VCaP (cell line): Measurements from ENCODE around the gene GAB1.

ENCODE experiments used
- H3K27ac ChIP-seq: fragments of 450-650 bp; 2 replicates; pipeline ENCODE4 v1.5.1; 2017
- TF ChIP-seq, protein P1 (sequence below): fragments of 450-650 bp; conservative IDR thresholded peaks from 2 replicates; pipeline ENCODE4 v1.5.1; 2017; ENCODE audit warnings: mild to moderate bottlenecking, moderate library complexity

Gene GAB1

GRCh38 chr4:143438710-143439109 is 102.0 kb downstream of the GAB1 start:
- no peak overlapping the region for H3K27ac ChIP-seq
- TF ChIP-seq, protein P1, sequence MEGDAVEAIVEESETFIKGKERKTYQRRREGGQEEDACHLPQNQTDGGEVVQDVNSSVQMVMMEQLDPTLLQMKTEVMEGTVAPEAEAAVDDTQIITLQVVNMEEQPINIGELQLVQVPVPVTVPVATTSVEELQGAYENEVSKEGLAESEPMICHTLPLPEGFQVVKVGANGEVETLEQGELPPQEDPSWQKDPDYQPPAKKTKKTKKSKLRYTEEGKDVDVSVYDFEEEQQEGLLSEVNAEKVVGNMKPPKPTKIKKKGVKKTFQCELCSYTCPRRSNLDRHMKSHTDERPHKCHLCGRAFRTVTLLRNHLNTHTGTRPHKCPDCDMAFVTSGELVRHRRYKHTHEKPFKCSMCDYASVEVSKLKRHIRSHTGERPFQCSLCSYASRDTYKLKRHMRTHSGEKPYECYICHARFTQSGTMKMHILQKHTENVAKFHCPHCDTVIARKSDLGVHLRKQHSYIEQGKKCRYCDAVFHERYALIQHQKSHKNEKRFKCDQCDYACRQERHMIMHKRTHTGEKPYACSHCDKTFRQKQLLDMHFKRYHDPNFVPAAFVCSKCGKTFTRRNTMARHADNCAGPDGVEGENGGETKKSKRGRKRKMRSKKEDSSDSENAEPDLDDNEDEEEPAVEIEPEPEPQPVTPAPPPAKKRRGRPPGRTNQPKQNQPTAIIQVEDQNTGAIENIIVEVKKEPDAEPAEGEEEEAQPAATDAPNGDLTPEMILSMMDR = no peak

DNA sequence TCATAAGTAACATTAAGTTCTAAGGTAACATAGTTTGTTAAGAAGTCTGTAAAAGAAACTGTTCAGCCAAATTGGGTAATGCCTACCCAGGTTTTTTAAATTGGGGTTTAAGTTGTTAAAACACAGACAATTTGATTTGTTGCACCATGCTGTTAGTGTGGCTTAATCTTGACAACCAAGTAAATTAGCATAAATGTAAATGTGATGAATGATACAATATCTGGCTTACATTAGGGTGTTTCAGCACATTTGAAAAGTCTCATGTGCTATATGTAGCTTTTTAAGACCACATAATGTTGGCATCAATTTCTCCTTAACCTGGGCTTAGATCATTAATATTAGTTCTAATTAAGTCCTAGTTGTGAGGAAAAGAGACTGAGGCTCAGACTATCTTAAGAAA is 104.4 kb downstream of the GAB1 start:
- TF ChIP-seq, protein P1 = no peak
- H3K27ac ChIP-seq = no peak overlapping the region

- TF ChIP-seq, protein P1 = no peak
- no peak overlapping the region for H3K27ac ChIP-seq
These were observed 105.0 kb downstream of the GAB1 start for GRCh38 chr4:143441678-143442077.

DNA sequence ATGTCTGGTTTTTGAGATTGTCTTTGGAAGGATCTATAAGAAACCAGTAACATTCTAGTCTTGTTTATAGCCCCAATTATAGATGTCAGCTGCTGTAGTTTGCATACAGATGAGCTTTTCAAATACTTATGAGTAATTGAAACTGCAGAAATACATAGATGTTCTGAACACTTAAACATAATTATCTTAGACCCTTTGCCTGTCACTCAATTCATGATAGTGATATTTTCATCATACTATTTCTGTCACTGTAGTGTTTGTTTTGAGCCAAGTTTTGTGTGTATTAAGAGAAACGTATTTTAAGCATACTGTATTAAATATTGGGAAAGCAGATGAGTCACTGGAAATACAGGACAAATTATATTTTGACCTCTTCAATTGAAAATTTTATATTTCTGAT is 107.1 kb downstream of the GAB1 start:
- TF ChIP-seq, protein P1 = no peak

GRCh38 chr4:143451186-143451585 is 114.5 kb downstream of the GAB1 start:
- TF ChIP-seq, protein P1 = no peak
- H3K27ac ChIP-seq = no peak overlapping the region

More for the DNA sequence above, 107.1 kb downstream of the GAB1 start:
- H3K27ac ChIP-seq = no peak overlapping the region

DNA sequence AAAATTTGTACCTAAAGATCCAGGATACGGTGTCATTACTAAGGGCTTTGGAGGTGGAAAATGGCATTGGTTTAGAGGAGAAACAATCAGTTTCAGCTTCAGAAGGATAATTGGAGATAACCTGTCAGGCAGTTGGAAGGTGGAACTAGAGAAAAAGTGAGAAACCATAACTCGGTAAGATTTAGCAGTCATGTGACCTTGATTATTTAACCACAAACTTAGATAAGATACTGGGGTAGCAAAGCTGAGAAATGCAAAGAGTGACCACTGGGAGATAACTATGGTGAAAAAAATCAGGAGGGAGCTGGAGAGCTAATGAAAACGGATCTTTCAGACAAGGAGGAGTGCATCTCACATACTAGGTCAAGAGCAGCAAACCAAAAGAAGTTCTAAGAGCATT is 118.5 kb downstream of the GAB1 start:
- TF ChIP-seq, protein P1 = no peak
- H3K27ac ChIP-seq = no peak overlapping the region

GRCh38 chr4:143458966-143459365 is 122.3 kb downstream of the GAB1 start:
- no peak overlapping the region for H3K27ac ChIP-seq
- TF ChIP-seq, protein P1 = no peak
